CD4-positive, alpha-beta T cell treated with Interleukin-21 for 1 hour (primary cell): ENCODE data around the gene AAGAB.
"Not testable (repeated sequence)": the region's sequence is repeated elsewhere in the genome, so short reads cannot be mapped to it uniquely, and the experiment has no call there.

Source experiments
- DNase-seq: peaks from one replicate; pipeline ENCODE4 v3.0.0-alpha.2; 2020

AAGAB gene

GRCh38 chr15:67170143-67170925 lies 84.1 kb downstream of the AAGAB start:
- no peak for DNase-seq

DNA sequence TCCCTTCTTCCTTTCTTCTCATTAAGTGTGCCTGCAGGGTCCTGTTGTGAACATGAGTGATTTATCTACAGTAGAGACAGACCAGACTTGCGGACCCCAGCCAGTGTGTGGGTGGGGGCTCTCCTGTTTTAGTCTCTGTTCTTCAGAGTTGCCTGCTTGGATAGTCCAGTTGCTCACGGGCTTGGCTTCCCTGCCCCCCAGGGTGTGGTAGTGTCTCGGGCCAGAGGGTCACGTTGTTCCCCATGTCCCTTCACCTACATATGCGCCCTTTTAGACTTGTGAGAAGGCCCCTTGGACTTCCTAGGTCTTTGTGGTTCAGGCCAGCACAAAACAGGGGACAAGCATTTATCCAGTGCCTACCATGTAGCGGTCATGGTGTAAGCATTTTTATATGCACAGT lies 85.8 kb downstream of the AAGAB start:
- DNase-seq: no peak

DNA sequence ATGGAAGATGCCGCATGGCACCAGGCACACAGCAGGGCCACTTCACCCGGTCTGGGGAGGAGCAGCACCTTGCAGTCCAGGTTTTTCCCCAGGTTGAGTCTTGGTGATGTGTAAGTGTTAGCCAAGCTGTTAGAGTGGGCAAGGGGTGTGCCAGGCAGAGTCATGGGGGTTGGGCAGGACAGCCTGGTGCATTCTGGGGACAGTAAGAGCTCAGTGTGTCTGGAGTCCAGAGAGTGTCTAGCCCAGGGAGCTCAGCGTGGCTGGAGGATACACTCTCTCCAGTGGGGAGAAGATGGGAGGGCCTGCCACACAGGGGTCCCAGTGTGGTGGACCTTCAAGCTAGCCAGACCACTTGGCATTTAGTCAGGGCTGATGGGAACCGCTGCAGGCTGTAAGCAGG lies 87.4 kb downstream of the AAGAB start:
- no peak for DNase-seq

- no peak for DNase-seq
These were observed 88.0 kb downstream of the AAGAB start for GRCh38 chr15:67166280-67167009.

DNA sequence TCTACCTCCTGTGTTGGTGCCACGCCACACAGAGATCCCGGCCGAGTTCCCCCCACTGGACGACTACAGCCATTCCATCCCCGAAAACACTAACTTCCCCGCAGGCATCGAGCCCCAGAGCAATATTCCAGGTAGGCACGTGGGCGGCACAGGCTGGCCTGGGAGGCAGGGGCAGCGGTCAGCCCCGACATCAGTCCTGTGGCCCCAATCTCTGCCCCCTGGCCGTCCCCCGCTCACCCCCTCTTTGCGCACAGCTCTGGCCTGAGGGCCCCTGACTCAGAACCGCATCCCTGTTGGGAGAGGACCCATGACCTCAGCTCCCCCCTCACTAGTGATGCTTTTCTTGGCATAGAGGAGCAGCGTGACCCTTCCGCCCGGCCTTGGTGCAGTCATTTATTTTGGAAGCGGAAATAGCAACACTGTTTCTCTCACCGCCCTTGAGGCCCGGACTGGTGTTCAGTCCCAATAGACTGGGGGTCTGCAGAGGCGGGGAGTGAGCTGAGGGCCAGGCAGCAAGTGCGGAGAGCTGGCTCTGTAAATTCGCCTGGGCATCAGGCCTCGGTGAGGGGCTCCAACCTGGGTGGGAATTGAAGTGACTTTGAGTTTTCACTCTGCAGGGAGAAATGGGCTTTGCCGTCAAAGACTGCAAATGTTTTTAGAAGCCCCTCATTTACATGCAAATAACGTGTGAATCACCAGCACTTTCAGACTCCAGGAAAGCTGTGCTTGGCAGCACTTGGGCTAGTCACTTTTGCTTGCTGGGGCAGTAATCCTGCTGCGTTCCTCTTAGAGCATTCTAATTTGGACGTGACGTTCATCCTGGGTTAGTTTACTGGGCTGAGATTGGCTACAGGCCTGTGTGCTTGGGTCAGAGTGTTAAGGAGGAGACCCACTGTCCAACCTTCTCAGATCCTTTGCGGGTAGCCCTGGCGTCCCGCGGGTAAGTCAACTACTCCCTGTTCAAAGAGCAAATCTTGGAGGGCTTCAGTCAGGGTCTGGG lies 88.9 kb downstream of the AAGAB start:
- DNase-seq: no peak

- DNase-seq: no peak
These were observed 89.6 kb downstream of the AAGAB start for GRCh38 chr15:67164811-67165253.

DNA sequence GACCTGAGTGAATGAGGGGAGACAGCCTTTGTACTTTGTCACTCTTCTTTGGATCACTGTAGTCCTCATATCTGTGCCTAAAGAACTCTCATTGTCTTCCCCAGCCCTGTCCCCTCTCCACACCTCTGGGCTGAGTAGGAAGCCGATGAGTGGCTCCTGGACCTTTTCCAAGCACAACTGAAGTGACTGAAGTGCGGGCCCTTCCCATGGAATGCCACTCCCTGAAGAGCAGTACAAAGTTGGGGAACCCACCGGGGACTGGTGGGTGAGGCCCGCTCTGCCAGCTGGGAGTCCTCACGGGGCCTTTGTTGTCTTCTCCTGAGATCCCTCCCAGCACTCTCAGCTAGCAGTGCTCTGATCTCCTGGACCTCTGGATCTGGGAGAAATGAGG lies 90.1 kb downstream of the AAGAB start:
- DNase-seq: no peak

DNA sequence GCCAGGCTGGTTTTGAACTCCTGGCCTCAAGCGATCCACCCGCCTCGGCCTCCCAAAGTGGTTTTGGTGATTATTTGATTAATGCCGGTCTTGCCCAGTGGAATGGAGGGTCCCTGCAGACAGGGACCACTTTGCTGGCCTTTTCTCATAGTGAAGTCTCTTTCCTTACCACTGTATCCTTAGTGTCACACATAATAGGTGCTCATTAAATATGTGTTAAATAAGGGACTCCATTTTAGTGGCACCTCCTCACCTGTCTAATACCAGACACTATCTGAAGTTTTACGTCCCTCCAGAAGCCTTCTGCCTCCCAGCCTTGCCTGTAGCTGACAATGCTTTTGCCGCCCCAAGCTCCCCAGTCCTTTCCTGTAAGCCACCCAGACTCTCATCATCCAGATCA lies 91.3 kb downstream of the AAGAB start:
- no peak for DNase-seq

DNA sequence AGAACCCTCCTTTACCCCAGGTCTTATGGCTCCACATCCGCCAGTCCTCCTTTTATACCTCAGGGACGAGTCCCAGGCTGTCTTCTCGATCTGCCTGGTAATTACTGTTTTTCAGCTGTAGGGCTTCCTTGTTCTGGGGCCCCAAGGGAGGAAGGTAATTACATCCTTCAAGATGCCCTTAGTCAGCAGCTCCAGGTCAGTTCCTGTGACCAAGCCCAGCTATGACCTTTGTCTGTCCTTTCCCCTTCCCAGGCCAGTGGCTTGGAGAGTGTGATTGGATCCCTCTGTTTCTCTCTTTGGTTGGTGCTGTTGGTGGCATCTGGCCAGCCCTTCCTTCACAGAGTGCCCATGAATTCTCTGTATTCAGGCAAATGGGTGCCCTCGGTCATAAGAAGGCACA lies 92.6 kb downstream of the AAGAB start:
- DNase-seq: no peak

DNA sequence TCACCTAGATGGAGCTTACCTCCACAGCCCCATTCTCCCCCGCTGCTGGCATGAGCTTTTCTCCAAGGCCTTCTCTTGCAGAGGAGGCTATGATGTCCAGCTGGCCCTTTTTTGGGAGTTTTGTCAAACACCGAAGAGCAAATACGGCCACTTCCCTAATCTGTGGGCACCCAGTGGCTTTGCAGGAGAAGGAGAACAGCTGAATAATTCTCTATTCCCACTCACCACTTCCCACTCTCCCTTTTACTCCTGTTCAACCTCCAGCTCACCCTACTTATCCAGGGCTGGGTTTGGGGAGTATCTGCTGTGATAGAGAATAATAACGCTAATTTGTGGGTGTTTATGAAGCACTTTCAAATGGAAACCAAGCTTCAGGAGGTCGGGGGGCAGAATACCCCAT lies 93.0 kb downstream of the AAGAB start:
- no peak for DNase-seq

- DNase-seq: no peak
These were observed 96.1 kb downstream of the AAGAB start for GRCh38 chr15:67158367-67158766.

- DNase-seq: no peak
These were observed 96.8 kb downstream of the AAGAB start for GRCh38 chr15:67157521-67158252.

DNA sequence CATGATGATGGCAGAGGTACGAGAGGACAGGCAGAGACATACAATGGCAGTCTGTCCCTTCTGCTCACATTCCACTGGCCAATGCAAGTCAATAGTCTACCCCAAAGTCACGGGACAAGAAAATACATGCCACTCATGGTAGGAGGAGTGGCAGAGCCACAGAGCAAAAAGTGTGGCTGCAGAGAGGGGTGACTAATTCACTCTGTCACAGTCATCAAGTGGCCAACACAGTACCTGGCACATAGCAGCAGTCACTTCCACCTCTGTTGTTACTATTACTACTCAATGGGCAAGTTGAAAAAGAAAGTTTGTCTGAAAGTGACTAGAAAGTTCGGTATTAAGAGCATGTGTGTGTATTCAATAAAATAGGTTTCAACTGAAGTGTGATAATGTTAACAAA lies 97.6 kb downstream of the AAGAB start:
- DNase-seq: no peak

DNA sequence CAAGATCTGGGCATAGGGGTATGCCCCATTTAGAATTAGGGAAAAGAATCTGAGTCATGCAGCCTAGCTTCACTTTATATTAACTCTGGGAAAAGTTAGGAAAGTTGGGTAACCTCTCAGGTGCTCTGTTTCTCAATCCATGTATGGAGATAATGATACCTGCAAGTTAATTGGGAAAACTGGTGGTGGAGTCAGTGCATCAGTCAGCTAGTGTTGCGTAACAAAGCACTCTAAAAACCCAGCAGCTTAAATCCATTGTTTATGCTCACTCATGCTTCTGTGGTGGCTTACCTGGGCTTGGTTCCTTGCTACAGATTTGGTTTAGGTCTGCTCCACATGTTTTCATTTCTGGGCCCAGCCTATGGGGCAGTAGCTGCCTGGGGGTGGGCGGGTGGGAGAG lies 98.0 kb downstream of the AAGAB start:
- DNase-seq: no peak

DNA sequence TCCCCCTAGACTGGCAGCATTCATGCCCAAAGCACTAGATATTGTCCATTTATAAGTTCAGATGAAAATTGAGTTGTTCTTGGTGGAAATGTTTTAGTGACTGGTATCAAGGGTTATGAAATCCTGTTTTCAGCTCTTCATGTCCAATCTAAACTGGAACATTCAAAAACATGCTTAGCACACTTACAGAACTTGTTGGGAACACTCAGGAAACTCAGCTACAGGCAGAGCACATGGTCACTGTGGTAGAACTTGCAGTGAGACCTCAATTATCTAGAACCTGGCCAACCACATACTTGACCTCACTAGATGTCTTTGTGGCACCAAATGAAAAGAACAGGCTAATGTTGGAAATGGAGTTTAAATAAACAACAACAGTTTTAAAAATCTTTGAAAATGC lies 100.2 kb downstream of the AAGAB start:
- DNase-seq: no peak

GRCh38 chr15:67153044-67153443 lies 101.4 kb downstream of the AAGAB start:
- not testable (repeated sequence) for DNase-seq

- DNase-seq: no peak
These were observed 102.0 kb downstream of the AAGAB start for GRCh38 chr15:67152429-67152828.
